HG03039 (cell line): Measurements from ENCODE around the gene KLHL3.

Experiments used
- ATAC-seq: cut with Tn5 transposase; IDR thresholded peaks from one replicate; pipeline ENCODE4 v1.9.1; 2021; ENCODE audit warnings: mild to moderate bottlenecking, moderate library complexity; ENCODE audit not compliant: unreplicated experiment

The KLHL3 gene

DNA sequence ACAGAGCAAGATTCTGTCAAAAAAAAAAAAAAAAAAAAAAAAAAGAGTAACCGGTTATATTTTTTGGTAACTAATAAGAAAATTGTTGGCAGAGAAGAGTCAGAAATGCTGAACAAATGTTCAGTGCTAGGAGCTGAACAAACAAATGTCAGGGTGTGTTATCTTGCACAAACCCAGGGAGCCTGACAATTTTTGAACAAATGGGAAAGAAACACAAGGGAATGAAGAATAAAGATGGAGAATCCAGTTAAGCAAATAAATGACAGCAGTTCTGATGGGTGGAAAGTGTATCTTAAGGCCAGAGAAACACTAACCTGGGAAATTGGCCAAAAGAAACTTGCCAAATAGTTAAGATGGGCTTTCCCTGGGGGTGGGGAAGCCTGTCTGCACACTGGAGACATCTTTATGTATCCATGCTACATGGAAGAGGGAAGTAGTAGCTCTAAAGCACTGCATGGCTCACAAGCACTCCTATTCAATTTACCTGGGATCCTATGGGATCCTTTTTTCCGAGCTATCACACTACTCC is 23.7 kb downstream of the KLHL3 start:
- no peak for ATAC-seq

DNA sequence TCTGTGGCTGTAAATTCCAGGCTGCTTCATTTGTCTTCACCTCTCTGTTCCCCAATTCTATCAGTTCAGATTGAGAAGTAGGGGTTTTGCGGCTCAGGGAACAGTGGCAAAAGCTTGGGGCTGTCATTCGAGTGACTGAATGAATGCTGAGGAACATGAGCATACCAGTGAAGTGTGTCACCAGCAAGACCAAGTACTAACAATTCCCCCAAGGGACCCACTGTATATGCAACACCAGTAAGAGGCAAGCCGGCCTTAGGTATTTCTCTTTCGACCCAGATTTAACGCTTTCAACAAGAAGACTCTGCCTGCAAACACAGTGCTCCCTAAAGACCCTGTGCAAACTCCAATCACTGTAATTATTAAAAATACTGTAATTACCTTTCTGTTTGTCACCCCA is 25.8 kb downstream of the KLHL3 start:
- no peak for ATAC-seq

DNA sequence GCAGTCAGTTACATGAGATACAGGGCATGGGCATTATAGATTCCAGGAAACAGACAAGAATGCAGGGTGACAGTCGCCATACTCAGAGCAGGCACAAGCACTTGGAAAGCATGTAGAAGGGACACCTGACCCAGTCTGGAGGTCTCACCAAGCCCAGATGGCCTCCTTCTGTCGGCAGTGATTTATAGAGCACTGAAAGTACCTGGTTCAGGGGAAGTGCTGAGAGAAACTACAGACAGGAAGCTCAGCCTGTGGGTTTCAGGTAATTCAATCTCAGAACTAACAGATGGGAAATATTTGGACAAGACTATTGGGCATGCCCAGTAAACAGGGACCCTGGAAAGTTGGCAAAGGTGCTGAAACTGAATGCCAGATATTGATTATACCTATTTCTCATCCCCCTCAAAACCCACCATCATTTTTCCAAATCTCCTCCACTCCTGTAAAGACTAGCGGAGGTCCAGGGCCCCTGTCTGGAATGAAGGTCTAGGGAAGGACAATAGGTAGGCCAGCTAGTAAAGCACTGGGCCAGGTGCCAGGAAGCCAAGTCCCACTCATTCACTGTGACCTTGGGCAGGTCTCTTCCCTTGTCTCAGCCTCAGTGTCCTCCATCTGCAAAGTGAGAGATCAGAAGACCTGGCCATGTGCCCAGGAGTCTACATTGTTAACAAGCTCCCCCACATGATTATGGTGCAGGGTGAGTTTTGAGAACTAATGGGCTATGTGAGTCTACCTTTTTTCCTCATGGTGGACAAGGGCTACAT is 26.9 kb downstream of the KLHL3 start:
- ATAC-seq: no peak

DNA sequence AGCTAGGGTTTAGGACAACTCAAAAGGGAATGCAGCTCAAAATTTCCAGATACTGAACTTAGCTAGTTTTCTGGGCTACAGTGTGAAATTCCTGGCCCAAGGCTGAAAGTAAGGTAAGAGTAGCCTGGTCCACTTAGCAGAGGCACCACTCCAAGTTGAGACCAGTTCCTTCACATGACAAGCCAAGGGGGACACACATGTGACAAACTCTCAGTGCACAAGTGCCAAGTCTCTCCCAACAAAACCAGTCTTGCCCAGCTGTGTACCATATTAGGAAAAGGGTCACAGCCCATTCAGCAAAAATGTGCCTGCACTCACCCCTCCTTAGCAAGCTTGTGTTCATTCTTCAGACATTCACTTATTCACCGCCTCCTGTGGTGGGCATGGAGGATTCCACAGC is 27.8 kb downstream of the KLHL3 start:
- no peak for ATAC-seq

DNA sequence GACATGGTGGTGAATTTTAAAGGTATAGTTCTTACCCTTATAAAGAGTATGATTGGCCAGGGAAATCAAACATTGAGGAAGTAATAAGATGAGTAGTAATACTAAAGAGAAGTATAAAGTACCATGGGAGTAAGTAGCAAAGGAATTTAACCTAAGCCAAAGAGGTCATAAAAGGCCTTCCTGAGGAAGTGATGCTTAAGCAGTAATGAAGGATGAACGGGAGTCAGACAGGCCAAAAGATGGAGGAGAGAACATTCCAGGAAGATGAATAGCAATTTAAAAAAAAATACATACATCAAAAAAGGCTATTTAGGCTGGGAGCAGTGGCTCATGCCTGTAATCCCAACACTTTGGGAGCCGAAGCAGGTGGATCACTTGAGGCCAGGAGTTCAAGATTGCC is 29.0 kb downstream of the KLHL3 start:
- no peak for ATAC-seq

DNA sequence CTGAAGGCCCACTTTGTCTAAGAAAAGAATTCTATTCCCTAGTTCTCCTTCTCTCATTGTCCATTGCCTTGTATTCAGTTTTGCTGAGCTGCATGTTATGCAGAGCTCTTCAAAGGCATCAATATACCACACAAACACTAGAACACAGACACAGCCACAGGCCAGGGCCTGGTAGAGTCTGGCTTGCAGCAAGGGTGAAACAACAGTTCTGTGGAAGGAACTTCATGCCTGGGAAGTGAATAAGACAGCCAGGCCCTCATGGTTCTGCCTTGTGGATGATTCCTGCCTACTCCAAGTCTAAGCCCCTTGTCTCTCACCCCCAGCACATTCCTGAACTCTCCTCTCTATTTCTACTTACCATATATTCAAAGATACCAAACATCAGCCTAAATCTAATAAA is 30.8 kb downstream of the KLHL3 start:
- no peak for ATAC-seq

DNA sequence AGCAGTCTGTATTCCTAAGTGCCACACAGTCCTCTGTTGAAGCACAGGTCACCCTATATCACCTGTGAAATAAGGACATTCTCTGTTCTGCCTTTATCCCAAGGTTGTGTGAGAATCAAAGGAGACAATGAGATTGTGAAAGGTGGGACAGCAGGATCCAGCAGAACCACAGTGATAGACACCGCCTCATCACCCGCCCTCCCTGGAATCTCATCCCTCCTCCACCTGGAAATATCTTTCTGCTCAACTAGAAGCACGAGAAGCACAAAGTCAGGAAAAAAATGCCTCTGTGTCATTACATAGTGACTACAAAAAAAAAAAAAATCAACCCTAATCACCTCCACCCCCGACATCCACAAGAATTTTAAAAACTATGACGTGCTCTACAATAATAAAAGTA is 32.3 kb downstream of the KLHL3 start:
- ATAC-seq: no peak

DNA sequence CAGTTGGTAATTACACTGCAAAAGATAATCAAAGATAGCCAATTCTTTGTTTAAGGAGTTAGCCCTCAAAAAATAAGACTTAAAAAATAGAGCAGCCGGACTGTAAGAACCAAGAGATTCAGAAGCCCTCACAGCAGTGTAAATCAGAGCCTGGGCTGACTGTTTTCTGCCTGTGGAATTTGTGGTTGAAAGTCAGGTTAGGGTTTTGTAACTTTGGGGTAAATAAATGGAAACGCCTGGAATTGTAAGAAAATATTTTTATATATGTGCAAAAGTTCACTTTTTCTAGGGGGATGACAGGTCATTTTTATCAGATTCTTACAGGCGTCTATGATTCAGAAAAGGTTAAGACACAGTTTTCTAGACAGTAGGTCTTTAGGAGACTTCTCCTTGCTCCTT is 35.6 kb downstream of the KLHL3 start:
- ATAC-seq: no peak

DNA sequence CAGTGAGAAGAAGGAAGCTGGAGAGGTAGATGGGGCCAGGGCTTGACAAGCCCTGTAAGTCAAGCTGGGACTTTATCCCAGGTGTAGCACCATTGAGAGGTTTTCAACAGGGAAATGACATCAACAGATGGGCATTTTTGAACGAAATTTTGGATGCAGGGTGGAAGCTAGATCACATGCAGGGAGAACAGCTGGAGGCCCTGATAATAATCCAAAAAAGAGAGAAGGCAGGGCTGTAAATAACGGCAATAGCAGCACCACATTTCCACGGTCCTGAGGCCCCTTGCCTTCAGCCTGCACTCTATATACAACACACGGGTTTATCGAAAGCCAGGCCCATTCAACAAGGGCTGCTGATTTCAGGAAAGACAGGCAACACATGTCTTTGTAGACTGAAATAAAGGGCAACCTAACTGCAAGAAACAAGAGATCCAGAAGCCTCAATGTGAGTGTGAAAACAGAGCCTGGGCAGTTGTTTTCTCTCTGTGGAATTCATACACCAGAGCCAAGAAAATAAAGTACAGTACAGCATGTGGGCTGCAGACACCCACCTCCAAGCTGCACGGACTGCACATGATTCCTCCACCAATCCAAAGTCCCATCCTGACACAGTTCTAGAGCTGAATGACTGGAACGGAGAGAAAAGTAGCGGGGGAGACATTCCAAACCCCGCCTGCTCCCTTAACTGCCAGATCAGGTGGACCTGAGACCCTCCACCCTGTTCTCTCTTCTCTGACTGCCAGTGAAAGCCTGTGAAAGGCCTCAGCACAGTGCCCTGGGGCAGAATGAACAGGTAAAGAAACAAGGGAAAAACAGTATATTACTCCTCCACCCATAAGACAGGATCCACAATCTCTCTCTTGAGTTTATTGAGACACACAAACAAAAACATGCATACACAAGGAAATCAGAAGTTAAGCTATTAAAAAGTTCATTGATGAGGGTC is 36.3 kb downstream of the KLHL3 start:
- no peak for ATAC-seq

DNA sequence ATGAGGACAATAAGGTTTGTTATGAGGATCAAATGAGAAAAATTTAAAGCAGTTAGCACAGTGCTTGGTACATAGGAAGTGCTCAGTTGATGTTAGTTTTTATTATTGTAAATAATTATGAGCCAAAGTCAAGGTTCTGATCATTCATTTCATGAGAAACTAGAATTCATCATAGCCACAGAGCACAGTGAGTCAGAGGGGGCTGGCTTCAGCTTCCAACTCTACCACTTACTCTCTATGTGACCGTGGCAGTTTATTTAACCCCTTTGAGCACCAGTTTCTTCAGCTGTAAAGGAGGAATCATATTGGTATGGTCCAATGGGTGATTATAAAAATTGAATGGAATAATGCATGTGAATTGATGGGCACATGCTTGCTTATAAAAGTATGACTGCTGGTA is 39.4 kb downstream of the KLHL3 start:
- no peak for ATAC-seq

DNA sequence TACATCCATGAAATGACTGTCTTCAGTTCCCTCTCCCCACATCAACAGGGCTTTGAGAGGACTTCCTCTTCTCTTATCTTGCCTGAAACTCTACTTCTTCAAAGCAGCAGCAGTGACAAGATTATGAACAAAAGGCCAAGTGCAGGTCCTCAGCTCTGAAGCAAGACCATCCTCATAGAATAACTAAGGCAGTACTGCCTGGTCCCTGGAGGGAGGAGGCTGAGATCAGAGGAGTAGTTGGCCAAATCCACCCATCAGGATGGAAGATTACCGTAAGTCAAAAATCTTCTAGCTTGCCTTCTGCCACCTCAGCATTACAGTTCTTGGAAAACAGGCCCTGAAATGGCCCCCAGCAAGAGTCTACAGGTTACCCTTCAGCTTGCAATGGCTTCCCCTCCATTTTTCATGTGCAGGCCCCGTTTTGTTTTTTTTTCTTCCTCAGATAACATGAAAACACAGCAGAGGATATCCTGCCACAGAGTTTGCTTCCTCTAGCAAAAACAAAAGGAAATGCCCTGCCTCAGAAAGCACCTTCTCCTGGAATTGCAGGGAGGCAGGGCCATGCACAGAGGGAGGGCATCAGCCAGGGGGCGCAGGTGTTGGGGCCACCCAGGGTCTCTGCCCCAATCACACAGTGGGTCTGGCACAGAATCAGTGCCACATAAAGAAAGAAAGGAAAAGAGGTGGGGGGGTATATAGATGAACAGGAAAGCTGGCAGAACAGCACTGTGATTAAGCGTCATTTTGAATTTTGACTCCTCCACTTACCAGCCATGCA is 40.0 kb downstream of the KLHL3 start:
- no peak for ATAC-seq

DNA sequence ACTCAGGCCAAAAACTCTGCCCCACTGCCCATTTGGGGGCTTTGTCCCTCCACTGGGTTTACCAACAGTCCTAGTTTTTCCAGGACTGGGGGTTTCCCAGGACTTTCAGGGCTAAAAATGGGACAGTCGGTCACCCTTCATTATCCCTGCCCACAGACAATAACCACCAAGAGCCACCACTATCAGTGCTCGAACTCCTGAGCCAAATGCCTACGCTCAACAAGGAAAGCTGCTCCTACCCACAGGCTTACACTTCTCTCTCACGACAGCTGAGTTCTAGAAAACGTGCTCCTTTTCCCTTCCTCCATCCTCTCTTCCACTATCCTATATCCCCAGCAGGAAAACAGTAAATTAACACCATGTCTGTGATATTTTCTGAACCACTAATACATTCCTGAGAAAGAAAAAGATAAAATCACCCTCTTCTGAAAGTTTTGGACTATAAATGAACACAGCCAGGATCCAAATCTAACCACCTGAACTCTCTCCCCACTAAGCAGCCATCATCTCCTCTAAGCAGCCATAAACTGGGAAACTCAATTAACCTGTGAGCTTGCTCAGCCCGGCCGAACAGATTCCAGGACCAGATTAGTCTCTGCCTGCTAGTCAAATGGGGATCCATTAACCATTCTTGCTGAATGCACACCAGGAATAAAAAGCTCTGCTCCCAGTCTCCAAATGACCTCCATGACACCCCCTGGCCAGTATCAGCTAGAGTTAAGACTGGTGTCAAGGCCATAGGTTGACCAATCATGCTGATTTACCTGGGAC is 41.8 kb downstream of the KLHL3 start:
- no peak for ATAC-seq

DNA sequence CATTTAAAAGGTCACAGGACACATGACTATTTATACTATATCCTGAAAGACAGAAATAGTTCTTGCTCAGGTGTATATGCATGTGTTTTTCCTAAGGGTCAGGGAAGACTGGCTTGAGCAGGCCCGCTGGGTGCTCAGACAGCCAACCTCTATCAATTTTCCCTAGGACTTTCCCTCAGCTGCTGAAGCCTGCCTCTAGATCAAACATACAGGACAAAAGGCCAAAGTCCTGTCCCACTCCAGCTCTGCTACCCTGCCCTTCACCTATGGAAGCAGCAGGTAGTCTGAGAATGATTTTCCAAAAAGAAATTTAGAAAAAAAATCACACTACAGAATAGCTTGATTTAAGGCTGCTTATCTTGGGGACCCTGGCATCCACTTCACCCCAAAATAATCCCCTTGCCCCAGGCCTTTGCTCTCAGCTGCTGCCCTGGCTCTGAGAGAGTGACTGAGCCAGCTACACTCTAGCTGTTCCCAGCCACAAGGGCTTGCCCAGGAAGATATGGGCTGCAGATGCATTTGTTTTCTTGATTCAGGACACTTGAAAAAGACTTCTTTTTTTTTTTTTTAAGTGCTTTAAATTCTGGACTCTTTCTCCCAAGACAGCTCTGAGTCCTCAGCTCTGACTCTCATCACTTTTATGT is 42.5 kb downstream of the KLHL3 start:
- ATAC-seq: no peak

DNA sequence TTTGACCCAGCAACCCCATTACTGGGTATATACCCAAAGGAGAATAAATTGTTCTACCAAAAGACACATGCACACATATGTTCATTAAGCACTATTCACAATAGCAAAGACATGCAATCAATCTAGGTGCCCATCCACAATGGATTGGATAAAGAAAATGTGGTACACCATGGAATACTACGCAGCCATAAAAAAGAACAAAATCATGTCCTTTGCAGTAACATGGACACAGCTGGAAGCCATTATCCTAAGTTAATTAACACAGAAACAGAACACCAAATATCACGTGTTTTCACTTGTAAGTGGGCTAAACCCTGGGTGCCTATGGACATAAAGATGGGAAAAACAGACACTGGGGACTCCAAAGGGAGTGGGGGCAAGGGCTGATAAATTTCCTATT is 46.6 kb downstream of the KLHL3 start:
- ATAC-seq: no peak

DNA sequence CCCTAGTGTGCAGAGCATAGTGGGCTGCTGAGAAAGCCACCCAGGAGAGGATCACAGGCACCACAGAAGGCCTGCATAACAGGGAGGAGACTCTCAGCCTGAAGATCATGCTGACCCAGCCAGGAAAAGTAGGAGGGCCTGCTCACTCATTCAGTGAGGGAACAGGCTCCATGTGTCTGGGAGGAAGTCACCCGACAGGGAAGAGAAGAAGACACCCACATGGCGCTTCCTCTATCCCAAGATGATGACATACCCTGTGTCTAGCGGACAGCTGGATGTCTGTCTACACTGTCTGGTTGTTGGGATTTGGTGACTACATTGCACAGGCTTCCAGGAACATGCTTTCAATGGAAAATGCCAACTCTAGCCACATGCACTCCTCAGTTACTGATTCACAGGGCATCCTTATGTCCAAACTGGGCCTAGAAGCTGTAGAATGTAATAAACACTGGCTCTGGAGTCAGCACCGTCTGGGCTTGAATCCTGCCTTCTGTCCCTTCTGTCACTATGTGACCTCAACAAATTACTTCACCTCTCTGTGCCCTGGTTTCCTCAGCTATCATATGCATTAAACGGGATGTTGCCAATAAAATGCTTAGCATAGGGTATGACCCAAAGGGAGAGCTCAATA is 47.6 kb downstream of the KLHL3 start:
- ATAC-seq: no peak

DNA sequence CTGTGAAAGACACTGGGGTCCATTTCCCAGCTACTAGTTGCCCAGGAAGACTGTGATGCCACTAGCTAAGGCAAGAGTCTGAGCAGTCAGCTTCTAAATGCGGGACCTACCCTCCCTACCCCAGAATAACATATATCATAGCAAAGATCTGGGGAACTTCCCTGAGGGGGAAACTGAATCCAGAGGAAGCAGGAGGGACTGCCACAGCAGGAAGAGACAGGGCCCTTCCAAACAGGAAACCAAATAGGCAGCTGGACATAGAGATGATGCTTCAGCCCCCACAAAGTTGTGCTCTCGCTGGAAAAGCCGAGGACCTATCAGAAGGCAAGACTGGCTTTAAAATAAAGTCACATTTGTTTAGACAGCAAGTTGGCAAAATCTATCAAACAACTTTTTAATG is 51.1 kb downstream of the KLHL3 start:
- no peak for ATAC-seq

DNA sequence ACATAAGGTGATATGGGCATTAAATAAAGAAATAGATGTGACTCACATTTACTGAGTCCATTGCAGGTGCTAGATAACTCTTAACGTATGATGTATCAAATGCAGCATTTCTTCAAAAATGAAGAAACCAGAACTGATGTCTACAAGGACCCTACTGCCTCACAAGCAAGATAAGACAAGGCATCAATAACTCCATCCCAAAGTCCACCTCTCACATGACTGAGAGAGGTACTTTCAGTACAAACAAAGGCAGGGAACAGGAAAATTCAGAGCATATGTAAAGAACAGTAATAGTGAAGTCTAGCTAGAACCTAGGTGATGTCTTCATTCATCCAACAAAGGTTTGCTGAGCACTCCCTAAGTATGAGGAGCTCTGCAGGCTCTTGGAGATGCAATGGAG is 54.7 kb downstream of the KLHL3 start:
- ATAC-seq: no peak

DNA sequence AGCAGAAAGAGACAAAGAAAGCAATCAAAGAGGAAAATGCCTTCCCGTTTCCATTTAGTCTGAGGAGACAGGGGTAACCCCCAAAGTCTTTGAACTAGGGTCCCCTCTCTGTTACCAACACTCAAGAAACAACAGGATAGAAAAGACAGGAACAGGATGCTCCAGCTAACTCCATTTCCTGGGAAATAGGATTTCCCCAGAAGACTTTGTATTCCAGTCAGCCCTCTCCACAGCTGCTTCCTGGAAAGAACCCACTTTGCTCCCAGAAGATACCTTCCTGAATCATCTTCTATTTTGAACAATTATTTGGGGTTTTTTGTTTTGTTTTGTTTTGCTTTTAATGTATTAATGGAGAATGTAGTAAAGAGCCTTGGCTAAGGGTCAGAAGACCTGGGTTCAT is 56.0 kb downstream of the KLHL3 start:
- ATAC-seq: no peak

DNA sequence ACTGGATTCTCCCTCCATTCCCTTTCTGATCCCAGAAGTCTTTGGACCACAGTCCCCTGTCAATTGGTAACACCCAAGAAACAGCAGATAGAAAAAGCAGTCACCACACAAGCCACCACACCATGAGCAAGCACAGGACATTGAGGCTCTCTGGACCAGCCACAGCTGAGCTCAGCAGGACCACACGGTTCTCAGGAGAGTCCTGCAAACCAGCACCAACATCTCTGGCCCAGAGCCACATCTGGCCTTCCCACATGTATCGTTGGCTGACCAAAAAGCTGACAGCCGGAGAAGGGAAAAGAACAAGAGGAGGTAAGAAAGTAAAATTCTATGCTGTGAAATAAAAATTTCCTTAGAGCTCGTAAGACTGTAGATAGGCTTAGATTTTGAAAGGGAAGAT is 56.7 kb downstream of the KLHL3 start:
- ATAC-seq: no peak

DNA sequence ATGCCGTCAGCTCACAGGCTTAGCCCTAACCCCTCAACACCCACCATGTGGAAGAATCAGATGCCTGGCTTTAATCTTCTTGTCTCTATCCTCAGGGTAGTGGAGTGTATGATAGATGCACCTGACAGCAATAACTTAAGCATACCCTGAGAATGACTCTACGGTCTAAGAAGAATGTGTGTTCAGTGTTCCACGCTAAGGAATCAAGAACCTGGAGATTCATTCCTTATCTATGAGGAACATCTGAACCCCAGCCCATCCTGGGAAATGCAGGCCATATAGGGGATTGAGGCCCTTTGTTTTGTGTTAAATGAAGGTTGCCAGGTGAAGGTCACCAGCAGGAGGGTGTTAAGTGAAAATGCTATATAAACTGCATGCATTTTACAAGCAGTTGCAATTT is 63.0 kb downstream of the KLHL3 start:
- no peak for ATAC-seq
